Fibroblast of skin of scalp (primary cell): ENCODE data around the gene PCDH1. TPM values are rescaled to one million over a fixed set of nuclear protein-coding genes. Genes with fewer than 3 reads are reported as not detected.
"Not testable (repeated sequence)": the region's sequence is repeated elsewhere in the genome, so short reads cannot be mapped to it uniquely, and the experiment has no call there.

Source experiments
- DNase-seq: peaks from one replicate; pipeline ENCODE4 v3.0.0-alpha.2; 2013
- polyA plus RNA-seq, 2 experiments: library from polyadenylated mRNA; unstranded; fragments of 120-200 nt; gene quantifications; one replicate each; pipeline ENCODE4 v1.2.1, GENCODE V29; 2013; ENCODE audit not compliant: insufficient read length in 2 of 2

The PCDH1 gene
- 11.6 TPM for polyA plus RNA-seq (2013, experiment 1 of 2; ENCODE audit: insufficient read length)
- polyA plus RNA-seq (2013, experiment 2 of 2; ENCODE audit: insufficient read length): 13.0 TPM

DNA sequence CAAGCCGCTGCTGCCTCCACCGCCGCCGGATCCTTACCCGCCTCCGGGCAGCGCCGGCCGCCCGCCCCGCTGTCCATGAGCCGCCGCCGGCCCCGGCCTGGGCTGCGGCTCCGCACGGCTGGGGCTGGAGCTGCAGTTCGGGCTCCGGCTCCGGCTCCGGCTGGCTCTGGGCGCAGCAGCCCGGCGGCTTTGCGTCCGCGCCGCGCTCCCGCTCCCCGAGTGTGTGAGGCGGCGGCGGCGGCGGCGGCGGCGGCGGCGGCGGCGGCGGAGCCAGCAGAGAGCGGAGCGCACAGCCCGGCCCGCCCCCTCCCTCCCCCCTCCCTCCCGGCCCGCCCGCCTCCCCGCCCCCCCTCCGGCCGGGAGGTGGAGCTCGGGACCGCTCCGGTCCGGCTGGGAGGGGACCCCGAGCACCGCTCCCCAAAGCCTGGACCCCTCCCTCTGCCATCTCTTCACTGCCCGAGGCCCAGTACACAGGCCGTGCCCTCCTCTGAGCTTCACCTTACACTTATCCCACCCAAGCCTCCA is at the start of gene PCDH1:
Gene PCDH1 (minus strand): TSS at position 225 of the 525 bp plus-strand sequence. CDS start 148 bp downstream, at position 77.
- peak; percentile 41 for DNase-seq

DNA sequence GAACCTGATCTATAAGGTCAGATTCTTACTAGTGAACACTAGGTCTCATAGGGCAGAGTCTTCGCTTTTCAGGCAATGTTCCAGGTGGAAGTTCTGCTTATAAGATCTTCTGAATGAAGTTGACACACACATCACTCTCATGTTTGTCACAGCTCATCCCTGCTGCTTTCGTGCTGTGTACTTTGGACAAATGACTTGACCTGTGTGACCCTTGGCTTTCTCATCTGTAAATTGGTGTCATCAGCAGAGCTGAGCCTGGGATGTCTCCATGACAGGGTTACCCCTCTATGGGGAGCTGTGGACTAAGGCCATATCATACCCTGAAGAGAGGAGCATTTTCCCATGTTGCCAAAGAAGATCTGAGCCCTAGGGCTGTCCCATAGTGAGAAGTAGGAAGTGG is 48.2 kb upstream of the PCDH1 start:
- DNase-seq: no peak

DNA sequence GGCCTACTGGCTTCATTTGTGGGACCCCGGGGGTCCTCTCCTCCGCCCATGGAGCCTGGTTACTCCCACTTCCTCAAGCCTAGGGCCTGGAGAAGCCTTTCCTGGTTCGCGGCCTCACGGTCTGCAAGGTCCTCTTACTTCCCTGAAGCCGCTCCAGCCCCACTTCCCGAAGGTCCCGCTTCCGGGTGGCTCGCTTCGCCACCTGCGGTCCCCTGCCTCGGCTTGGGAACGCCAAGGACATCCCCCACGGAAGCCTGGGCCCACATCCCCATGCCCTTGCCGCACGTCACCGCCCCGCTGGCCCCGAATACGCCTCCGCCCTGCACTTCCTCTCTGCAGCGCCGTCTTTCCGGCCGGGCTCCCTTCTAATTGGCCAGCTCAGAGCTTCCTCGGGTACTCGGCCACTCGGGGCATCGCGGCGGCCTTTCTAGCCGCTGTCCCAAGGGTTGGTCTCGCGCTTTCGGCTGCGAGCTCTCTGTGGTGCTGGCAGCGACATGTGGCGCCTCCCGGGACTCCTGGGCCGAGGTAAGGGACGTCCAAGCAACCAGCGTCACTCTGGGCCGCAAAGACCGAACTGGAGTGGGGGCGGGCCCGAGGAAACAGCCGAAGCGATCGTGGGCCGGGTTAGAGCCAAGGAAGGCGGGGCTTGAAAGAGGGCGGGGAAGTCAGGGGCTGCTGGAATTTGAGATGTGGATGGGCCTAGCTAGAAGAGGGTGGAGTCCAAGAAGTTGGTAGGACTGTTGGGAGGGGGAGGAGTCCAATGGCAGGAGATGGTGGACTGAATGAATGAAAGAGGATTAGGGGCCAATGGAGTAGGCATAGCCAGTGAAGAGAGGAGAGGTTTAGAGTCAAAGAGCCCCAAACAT is 45.5 kb upstream of the PCDH1 start, which contains the start of gene DELE1:
Gene DELE1 (plus strand): TSS at position 424 of the 866 bp plus-strand sequence. CDS start 71 bp downstream, at position 495.
- peak; percentile 93 for DNase-seq

DNA sequence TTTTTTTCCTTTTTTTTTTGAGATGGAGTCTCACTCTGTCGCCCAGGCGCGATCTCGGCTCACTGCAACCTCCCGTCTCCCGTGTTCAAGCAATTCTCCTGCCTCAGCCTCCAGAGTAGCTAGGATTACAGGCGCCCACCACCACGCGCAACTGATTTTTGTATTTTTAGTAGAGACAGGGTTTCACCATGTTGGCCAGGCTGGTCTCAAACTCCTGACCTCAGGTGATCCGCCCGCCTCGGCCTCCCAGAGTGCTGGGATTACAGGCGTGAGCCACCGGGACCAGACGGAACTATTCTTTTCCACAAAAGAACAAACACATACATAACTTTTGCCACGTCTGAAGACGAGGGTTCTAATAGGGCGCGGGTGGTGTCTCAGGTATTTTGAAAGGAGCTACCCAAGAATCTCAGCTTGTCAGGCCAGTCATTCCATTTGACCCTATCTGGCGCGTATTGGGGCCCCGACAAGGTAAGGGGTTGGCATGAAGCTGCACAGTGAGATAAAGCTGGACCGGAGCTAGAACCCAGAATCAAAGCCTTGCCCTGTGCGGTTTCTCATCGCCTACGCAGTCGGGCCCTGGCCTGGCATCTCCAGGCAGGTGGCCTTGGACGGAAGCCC is 44.7 kb upstream of the PCDH1 start:
- DNase-seq: not testable (repeated sequence)

DNA sequence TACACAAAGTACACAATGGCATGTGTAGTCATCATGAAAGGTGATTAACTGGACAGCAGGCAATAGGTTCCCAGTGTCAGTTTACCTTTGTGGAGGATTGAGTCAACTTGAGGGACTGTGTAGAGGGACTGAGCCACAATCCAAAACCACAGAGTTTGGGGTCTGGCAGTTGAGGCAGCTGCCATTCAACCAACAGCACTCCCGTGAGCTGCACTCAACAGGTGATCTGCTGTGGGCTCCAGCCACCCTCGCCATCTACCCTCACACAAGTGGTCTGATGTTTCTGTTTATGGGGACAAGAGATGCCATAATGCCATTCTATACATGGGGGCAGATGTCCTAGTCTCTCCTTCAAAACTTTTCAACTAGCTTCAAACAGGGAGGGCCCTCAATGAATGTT is 42.6 kb upstream of the PCDH1 start:
- DNase-seq: no peak

GRCh38 chr5:141919218-141920119 is 41.3 kb upstream of the PCDH1 start:
- no peak for DNase-seq

DNA sequence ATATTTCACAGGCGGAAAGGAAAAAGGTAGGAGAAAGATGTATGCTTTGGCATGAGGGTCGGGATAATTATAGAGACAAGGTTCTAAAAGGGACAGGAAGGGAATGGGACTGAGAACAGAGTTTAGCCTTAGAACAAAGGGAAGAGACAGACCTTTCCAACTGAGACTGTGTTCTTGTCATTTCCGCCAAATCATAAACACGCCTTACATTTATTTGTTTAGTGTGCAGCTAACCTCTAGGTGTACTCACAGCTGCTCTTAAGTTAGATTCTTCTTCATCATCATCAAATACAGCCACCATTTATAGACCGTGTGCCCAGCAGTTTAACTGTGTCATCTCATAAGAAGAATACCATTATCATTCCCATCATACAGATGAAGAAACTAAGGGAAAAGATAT is 39.5 kb upstream of the PCDH1 start:
- DNase-seq: no peak

DNA sequence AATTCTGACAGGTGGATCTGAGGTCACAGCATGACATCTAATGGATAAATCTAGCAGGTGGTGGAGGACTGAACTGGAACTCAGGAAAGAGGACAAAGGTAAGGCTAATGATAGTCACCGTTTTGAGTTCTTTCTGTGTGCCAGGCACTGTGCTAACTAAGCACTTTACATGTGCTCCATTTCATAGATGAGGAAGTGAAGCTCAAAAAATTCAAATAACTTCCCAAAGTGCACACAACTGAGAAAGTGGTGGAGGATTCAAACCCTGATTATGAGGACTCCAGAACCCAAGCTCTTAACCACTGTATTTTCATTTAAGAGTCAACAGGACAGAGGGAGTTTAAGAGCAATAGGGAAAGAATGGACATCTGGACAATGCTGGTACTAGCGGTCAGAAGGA is 38.3 kb upstream of the PCDH1 start:
- no peak for DNase-seq

GRCh38 chr5:141915881-141916336 is 37.7 kb upstream of the PCDH1 start:
- DNase-seq: no peak

DNA sequence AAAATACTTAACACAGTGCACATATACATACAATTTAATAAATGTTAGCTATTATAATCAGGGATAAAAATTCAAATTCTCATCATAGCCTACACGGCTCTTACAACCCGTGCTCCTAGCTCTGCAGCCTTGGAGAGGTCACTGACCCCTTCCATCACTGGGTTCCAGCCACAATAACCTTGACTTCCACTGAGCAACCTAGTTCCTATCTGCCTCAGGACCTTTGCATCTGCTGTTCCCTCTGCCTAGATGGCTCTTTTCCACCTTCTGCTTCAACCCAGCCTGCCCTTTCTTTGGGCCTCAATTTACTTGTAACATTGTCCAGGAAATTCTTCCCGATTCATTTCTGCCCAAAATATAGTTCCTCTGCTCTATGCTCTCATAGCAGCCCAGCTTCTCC is 36.6 kb upstream of the PCDH1 start:
- no peak for DNase-seq

DNA sequence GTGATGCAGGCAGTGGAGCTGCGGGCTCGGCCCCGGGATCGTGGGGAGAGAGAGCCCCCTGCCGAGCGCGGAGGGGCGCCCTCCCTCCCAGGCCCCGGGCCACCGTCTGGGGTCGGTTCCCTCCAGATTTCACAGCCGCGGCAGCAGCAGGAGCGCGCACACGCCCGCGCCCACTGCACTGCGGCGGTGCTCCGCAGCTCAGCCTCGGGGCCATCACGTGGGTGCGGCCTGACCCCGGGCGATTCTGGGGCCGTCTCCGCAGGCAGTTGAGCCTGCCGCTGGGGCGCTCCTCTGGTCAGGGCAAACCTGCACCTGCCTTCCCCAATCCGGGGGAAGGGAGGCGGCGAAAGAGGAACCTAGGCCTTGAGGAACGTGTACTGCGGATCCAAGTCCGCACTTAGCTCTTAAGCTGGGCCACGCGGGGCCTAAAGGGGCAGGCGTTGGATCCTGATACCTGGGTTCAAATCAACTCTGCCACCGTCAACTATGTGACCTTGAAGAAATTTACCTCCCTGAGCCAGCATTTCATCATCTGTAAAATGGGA is 36.1 kb upstream of the PCDH1 start:
- DNase-seq: peak; percentile 15

DNA sequence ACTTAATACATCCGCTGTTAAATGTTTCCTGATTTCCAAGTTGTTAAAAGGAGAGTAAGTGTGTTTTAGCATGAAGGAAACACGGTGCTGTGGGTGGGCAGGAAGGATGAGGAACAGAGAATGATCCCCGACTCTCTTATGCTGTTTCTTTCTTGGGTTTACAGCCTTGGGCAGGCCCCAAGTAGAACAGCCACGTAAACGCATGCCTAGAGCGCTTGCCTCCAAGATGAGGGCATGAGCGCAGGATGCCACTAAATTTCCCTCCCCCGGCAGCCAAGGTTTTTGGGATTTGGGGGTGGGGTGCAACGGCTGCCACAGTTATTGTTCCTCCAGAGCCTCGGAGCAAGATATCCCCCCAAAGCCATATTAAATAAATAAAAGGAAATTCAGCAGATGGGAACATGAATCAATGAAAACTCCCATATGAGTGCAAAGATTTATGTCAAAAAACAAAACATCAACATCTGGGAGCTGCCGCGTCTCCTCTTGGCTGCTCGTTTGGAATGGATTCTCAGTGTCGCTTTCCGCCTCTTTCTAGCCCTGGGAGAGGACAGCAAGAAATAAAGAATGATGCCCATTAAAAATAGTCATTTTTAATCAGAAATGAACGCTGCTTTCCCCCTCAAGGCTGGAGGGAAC is 35.5 kb upstream of the PCDH1 start:
- no peak for DNase-seq

DNA sequence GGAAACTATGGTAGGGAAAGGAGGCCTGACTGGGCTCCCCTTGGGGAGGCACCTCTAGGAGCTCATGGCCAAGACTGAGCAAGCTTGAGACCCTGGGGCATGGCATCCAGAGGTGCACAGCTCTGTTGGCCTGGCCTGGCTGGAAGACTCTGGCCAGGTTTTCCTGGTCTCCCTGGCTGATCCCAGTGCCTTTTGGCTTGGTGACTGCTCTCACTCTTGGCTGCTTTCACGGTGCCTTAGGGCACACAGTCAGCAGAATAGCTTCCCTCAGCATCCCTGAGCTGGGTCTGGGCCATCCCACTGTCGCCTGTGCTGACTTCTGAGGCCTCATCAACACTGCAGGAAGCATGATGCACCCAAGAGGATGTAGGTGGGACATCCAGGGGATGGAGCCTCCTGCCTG is 32.1 kb upstream of the PCDH1 start:
- DNase-seq: no peak

DNA sequence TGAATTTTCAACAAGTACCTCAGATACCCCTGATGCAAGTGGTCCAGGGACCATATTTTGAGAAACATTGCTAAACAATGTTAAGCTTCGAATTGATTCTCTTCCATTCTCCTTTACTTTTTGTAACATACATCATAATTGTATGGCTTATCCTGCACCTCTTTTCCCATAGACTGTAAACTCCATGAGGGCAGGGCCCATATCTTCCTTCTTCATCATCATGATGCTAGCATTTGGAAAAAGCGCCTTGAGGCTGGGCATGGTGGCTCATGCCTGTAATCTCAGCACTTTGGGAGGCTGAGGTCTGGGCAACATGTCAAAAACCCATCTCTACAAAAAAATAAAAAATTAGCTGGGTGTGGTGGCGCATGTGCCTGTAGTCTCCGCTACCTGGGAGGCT is 31.0 kb upstream of the PCDH1 start:
- DNase-seq: no peak

DNA sequence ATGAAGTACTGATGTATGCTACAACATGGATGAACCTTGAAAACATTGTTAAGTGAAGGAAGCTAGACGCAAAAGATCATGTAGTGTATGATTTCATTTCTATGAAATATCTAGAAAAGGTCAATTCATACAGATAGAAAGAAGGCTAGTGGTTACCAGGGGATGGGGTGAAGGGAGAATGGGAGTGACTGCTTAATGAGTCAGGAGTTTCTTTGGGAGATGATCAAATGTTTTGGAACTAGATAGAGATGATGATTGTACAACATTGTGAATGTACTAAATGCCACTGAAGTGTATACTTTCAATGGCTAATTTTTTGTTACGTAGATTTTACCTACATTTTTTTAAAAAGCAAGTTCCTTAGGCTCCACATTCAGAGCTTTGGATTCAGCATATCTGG is 30.6 kb upstream of the PCDH1 start:
- no peak for DNase-seq

DNA sequence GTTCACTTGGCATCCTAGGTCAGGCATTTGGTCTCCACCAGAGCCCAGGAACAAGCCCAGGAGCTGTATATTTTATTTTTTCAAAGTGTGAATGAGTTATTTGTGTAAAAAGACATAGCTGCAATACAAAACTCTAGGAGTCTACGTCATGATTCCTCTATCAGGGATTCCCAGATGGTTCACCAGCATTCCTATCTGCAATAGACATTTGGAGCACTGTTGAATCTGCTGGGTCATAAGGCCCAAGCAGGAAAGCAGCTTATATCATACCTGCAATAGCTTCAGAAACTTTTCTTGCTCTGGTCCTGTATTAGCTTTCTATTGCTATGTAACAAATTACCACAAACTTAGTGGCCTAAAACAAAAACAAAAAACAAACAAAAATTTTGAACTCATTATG is 28.8 kb upstream of the PCDH1 start:
- no peak for DNase-seq

- no peak for DNase-seq
Observed at GRCh38 chr5:141906517-141906916, 28.3 kb upstream of the PCDH1 start.

- DNase-seq: no peak
Observed at GRCh38 chr5:141904551-141904950, 26.3 kb upstream of the PCDH1 start.

GRCh38 chr5:141903261-141903660 is 25.1 kb upstream of the PCDH1 start:
- no peak for DNase-seq

DNA sequence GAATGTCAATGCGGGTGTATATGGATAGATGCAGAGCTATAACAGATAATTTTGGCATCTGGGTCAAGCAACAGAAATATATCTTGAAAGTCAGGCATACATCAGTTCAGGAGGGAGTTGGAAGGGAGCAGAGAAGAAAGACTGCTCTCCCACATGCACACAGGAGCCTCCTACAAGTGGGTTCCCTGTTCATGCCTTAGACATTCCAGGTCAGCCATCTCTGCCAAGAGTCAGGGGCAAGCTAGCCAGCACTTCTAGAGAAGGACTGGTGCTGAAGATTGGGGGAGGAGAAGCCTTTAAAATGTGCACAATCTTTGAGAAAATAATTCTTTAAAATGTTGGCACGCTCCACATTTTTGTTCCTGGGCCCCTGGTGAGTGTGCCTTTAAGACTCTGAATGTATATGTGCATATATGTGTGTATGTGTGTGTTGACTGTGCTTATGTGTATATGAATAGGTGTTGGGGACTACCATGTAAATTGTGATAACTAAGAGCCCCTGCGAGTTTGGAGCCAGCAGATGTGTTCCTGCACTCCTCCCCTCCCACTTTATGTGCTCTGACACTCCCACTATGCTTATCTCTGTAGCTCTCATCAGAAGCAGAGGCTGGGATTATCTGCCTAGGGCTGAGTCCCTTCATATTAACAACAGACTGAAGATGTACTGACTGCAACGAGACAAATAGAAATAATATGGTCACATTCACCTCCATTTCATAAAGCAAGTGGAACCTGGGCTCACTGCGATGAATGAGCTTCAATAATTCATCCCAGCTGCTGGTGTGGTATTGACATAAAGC is 24.0 kb upstream of the PCDH1 start:
- DNase-seq: no peak
